Mesodermal cell (in vitro differentiated cells): Measurements from ENCODE around the gene TRAPPC2L.

Experiments used
- H3K27ac ChIP-seq: 2 replicates; pipeline ENCODE4 v1.7.0; 2013; ENCODE audit warnings: mild to moderate bottlenecking, low read depth, low read length, moderate library complexity; ENCODE audit not compliant: severe bottlenecking
- H3K36me3 ChIP-seq: 2 replicates; pipeline ENCODE4 v1.7.1; 2013; ENCODE audit warnings: mild to moderate bottlenecking, low read length, moderate library complexity; ENCODE audit not compliant: control insufficient read depth, insufficient read depth
- H3K4me1 ChIP-seq: one replicate; pipeline ENCODE4 v1.7.1; 2013; ENCODE audit warnings: mild to moderate bottlenecking, low read length; ENCODE audit not compliant: insufficient read depth, control insufficient read depth, poor library complexity, severe bottlenecking
- H3K4me3 ChIP-seq: 2 replicates; pipeline ENCODE4 v1.7.0; 2013; ENCODE audit warnings: low read length, control low read depth, mild to moderate bottlenecking; ENCODE audit not compliant: insufficient read depth, poor library complexity, severe bottlenecking; ENCODE audit errors: extremely low read depth
- H3K9me3 ChIP-seq: 2 replicates; pipeline ENCODE4 v1.7.1; 2013; ENCODE audit warnings: mild to moderate bottlenecking, low read length, moderate library complexity; ENCODE audit not compliant: control insufficient read depth
- WGBS, 2 experiments: methylation state at CpG; one replicate each; pipeline ENCODE4 v1.1.5; 2013; ENCODE audit warnings: missing lambda C conversion rate in 2 of 2; ENCODE audit not compliant: insufficient coverage in 2 of 2; 5-methylcytosine and 5-hydroxymethylcytosine counted together

Gene TRAPPC2L

DNA sequence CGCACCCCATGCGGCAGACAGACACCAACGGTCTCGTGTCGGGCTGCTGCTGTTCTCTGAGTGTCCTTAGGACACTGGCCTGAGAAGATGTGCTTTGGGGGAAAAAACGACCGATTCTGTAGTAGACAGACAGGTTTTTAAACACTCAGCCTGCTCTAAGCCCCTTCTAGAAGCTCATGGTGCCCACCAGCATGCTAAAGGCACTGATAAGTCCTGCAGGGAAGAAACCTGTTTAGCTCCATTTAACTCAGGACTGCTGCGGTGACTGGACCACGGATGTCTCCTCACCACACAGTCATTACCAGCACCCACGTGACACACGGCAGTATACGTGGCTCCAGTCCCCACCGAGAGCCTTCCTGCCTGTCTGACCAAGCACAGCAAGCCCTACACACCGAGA, 26.1 kb upstream of the TRAPPC2L start:
- no peaks in the 10 kb centered on the region for H3K9me3 ChIP-seq
- WGBS, 2 experiments: 96% methylated on average over 10 to 11 of the region's 14 CpGs
- no peak overlapping the region for H3K4me3 ChIP-seq
- no peaks in the 10 kb centered on the region for H3K36me3 ChIP-seq
- no peaks in the 10 kb centered on the region for H3K4me1 ChIP-seq
- H3K27ac ChIP-seq: no peak overlapping the region

DNA sequence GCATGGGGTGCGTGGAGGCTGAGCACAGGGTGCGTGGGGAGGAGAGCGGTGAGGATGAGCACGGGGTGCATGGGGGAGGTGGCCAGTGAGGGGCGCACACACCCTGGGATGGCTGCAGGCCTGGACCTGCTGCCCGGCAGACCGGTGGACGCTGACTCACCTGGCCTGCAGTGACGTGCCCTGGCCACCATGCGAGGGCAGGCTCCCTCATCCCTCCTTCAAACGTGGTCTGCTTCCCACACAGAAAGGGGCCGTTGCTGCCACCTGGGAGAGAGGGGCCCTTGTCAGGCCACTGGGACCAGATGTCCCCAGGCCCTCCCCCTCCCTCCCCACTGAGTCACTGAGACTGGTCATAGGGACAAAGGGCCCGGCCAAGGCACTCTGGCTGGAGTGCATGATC, 25.1 kb upstream of the TRAPPC2L start:
- Histone ChIP-seq H3K9me3 (no peaks in the 10 kb centered on the region), H3K4me3 (no peak overlapping the region), H3K27ac (no peak overlapping the region), H3K4me1 (no peaks in the 10 kb centered on the region), H3K36me3 (no peaks in the 10 kb centered on the region)
- WGBS, 2 experiments: 87 to 88% methylated on average over 10 to 12 of the region's 13 CpGs

DNA sequence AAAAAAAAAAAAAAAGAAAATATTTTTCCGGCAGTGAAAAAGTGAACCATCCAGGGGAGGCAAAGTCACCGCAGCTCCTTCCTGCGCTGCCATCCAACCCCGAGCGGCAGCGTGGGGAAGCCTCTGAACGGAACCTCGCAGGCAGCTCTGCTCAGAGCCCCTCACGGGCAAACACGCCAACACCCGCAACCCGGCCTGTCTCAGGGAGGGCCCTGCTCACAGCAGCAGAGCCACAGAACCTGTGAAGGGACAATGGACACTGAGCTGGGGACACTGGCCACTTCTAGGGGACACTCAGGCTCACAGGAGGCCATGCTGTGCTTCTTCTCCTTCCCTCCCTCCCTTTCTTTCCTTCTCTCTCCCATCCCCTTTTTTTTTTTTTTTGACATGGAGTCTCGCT, 23.8 kb upstream of the TRAPPC2L start:
- Histone ChIP-seq H3K4me1 (no peaks in the 10 kb centered on the region), H3K9me3 (no peaks in the 10 kb centered on the region), H3K36me3 (peaks cover 4% of the 10 kb centered on the region), H3K4me3 (no peak overlapping the region), H3K27ac (no peak overlapping the region)
- 95 to 96% methylated on average over 11 to 12 of the region's 13 CpGs for WGBS, 2 experiments

- WGBS, 2 experiments: 96 to 98% methylated on average over 9 to 11 of the region's 13 CpGs
- Histone ChIP-seq H3K9me3 (no peaks in the 10 kb centered on the region), H3K4me1 (no peaks in the 10 kb centered on the region), H3K36me3 (peaks cover 13% of the 10 kb centered on the region), H3K4me3 (no peak overlapping the region), H3K27ac (no peak overlapping the region)
These were observed 22.3 kb upstream of the TRAPPC2L start for GRCh38 chr16:88834670-88835069.

DNA sequence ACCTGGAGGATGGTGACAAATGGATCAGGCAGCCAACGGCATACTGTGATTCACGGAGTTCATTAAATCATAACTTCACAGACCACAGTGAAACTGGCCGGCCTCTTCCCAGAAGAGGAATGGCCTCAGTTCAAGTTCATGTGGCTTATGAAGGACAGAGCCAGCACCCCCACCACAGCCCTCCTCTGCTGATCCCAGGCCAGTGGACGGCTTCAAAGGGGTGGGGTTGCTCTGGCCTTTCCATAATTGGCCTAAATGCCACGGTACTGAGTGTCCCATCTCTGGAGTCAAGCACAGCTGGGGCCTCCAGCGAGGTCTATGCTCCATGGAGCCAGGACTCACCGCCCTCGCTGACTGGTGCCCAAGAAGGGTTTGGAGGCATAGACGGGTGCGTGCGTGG, 21.5 kb upstream of the TRAPPC2L start:
- Histone ChIP-seq H3K4me1 (no peaks in the 10 kb centered on the region), H3K36me3 (peaks cover 18% of the 10 kb centered on the region), H3K27ac (no peak overlapping the region), H3K4me3 (no peak overlapping the region), H3K9me3 (no peaks in the 10 kb centered on the region)
- 79 to 94% methylated on average over 9 to 10 of the region's 11 CpGs for WGBS, 2 experiments

GRCh38 chr16:88835818-88836217, 21.1 kb upstream of the TRAPPC2L start:
- Histone ChIP-seq H3K9me3 (no peaks in the 10 kb centered on the region), H3K4me1 (no peaks in the 10 kb centered on the region), H3K36me3 (peaks cover 22% of the 10 kb centered on the region), H3K27ac (no peak overlapping the region), H3K4me3 (no peak overlapping the region)
- 89 to 92% methylated on average over 16 to 30 of the region's 33 CpGs for WGBS, 2 experiments

GRCh38 chr16:88836791-88837190, 20.1 kb upstream of the TRAPPC2L start:
- Histone ChIP-seq H3K4me1 (no peaks in the 10 kb centered on the region), H3K36me3 (peaks cover 22% of the 10 kb centered on the region), H3K4me3 (no peak overlapping the region), H3K9me3 (no peaks in the 10 kb centered on the region), H3K27ac (no peak overlapping the region)
- WGBS, 2 experiments: 96 to 97% methylated on average over 13 to 17 of the region's 17 CpGs

DNA sequence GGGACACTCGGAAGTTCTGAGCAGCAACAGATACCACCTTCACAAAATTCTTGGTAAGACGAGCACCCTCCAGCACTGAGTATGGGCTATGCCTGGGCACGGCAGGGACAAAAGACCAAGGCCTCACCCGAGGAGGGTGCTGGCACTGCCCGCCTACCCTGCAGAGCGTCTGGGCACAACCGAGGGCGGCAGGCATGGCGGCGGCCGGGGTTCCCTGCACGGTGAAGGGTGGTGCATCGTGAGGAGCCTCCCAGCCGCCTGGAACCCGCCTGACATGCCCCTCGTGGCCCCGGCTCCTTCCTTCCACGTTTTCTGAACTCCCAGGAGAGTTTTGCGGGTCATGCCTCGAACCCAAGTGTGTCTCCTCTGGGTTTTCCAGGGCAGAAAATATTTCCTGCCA, 19.1 kb upstream of the TRAPPC2L start:
- H3K9me3 ChIP-seq: no peaks in the 10 kb centered on the region
- 94 to 98% methylated on average over 19 to 20 of the region's 20 CpGs for WGBS, 2 experiments
- H3K36me3 ChIP-seq: peaks cover 22% of the 10 kb centered on the region
- H3K4me3 ChIP-seq: no peak overlapping the region
- H3K4me1 ChIP-seq: no peaks in the 10 kb centered on the region
- H3K27ac ChIP-seq: no peak overlapping the region

- Histone ChIP-seq H3K27ac (no peak overlapping the region), H3K9me3 (no peaks in the 10 kb centered on the region), H3K4me1 (no peaks in the 10 kb centered on the region), H3K36me3 (peaks cover 22% of the 10 kb centered on the region), H3K4me3 (no peak overlapping the region)
- WGBS, 2 experiments: 98 to 99% methylated on average over 18 to 19 of the region's 19 CpGs
These were observed 18.4 kb upstream of the TRAPPC2L start for GRCh38 chr16:88838566-88838965.

GRCh38 chr16:88839026-88839529, 17.8 kb upstream of the TRAPPC2L start:
- no peak overlapping the region for H3K27ac ChIP-seq
- H3K9me3 ChIP-seq: no peaks in the 10 kb centered on the region
- 96% methylated on average over 35 to 36 of the region's 39 CpGs for WGBS, 2 experiments
- H3K4me1 ChIP-seq: no peaks in the 10 kb centered on the region
- peaks cover 22% of the 10 kb centered on the region for H3K36me3 ChIP-seq
- H3K4me3 ChIP-seq: no peak overlapping the region

- no peaks in the 10 kb centered on the region for H3K9me3 ChIP-seq
- no peak overlapping the region for H3K4me3 ChIP-seq
- H3K4me1 ChIP-seq: no peaks in the 10 kb centered on the region
- H3K36me3 ChIP-seq: peaks cover 22% of the 10 kb centered on the region
- no peak overlapping the region for H3K27ac ChIP-seq
- 96 to 98% methylated on average over 21 to 22 of the region's 24 CpGs for WGBS, 2 experiments
These were observed 17.0 kb upstream of the TRAPPC2L start for GRCh38 chr16:88839745-88840599.
